ENCODE results near the gene RECQL. TPM values are rescaled to one million over a fixed set of nuclear protein-coding genes. Genes with fewer than 3 reads are reported as not detected.

Gene RECQL, protein sequence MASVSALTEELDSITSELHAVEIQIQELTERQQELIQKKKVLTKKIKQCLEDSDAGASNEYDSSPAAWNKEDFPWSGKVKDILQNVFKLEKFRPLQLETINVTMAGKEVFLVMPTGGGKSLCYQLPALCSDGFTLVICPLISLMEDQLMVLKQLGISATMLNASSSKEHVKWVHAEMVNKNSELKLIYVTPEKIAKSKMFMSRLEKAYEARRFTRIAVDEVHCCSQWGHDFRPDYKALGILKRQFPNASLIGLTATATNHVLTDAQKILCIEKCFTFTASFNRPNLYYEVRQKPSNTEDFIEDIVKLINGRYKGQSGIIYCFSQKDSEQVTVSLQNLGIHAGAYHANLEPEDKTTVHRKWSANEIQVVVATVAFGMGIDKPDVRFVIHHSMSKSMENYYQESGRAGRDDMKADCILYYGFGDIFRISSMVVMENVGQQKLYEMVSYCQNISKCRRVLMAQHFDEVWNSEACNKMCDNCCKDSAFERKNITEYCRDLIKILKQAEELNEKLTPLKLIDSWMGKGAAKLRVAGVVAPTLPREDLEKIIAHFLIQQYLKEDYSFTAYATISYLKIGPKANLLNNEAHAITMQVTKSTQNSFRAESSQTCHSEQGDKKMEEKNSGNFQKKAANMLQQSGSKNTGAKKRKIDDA
- total RNA-seq = 109 and 139 TPM in 2 replicates

DNA sequence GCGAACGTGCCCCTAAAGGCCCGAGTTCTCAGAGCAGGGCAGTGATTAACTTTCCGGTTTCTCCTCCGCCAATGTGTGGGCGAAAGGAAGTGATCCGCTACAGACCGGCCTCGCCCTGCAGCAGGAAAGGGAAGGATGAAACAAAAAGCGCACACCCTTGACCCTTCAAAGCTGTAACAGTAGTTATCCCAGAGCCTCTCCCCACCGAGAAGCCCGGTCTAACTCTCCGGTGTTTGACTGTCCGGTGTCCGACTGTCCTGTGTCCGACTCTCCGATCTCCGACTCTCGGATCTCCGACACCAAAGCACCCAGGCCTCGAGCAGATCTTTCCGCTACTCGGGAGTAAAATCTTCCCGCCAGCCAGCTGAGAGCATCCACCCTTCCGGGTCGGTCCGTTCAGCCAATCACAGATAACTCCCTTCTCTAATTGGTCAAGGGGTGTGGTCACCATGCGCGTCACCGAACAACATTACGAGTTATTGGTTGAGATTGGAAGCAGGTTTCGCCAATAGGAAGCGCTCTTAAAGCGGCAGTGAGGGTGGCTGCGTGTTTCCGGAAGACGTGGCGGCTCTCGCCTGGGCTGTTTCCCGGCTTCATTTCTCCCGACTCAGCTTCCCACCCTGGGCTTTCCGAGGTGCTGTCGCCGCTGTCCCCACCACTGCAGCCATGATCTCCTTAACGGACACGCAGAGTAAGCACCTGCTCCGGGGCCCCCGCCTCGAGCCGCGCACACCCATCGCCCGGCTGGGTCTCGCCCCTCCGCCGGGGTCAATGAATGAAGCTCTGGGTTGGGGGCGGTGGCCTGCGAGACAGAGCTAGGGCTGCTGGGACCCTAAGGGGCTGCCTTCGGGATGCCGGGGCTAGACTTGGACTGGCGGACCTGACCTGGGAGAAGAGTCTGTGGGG is at the start of gene RECQL, which contains the start of gene GOLT1B:
Gene RECQL (minus strand): TSS at position 378 of the 906 bp plus-strand sequence. CDS start 2,065 bp downstream, outside the sequence.
Gene GOLT1B (plus strand): TSS at position 532 of the 906 bp plus-strand sequence. CDS start 135 bp downstream, at position 667.
- DNase-seq (ENCODE audit: low read depth, low spot score) = peak; percentile 96

- DNase-seq (ENCODE audit: low read depth, low spot score) = no peak
Observed at GRCh38 chr12:21547437-21547836, 46.0 kb upstream of the RECQL start.

DNA sequence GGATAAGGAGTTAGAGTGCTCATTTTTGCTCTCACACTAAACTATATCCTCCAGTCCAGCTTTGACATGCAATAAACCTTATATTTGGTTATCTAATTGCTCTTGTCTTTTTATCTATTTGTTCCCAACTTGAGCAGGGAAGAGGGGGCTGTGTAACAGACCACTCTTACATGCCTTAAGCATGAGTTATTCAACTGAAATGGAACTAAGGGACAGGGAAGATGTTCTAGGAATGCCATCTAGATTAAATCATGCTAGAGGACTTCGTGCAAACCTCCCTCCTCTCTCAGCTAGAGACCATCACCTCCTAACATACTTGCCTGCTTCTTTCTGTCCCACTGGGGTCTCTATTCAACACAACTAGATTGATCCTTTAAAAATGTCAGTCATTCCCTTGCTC is 45.3 kb upstream of the RECQL start:
- no peak for DNase-seq (ENCODE audit: low read depth, low spot score)

DNA sequence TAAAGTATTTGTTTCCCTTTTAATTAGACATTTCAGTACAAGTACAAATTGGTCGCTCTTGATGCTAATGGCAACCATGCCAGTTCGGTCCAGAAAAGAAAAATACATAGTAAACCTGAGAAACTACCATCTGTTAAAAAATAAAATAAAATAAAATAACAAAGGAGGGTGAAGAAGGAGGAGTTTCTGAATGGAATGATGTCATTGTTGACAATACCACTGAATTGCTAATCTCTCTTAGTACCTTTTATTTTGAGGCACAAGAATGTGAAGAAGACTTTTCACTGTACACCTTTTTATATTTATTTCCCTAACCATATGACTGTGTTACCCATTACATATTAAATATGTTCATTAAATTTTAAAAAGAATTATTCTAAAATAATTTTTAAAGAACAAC is 44.1 kb upstream of the RECQL start:
- no peak for DNase-seq (ENCODE audit: low read depth, low spot score)

- DNase-seq (ENCODE audit: low read depth, low spot score) = no peak
Observed at GRCh38 chr12:21543151-21543550, 41.7 kb upstream of the RECQL start.

DNA sequence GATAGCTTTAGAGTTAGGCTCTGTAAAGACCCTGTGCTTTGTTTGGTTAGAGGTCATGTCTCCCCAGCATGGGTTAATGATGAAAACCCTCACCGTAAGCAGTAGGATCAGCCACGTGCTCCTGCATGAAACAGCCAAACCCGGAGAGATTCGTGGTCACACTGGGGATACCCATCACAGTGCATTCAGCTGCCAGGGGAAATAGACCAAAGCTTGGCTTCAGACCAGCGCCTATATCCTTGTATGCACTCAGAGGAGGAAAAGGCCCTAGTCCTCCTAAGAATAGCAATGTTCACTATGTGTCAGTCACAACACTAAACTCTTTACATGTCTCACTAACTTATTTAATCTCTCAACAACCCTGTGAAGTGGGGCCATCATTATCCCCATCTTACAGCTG is 41.0 kb upstream of the RECQL start:
- DNase-seq (ENCODE audit: low read depth, low spot score) = no peak

GRCh38 chr12:21541773-21542172 is 40.3 kb upstream of the RECQL start:
- DNase-seq (ENCODE audit: low read depth, low spot score) = no peak

- no peak for DNase-seq (ENCODE audit: low read depth, low spot score)
Observed at GRCh38 chr12:21539797-21540196, 38.4 kb upstream of the RECQL start.

- no peak for DNase-seq (ENCODE audit: low read depth, low spot score)
Observed at GRCh38 chr12:21538061-21538653, 36.7 kb upstream of the RECQL start.

DNA sequence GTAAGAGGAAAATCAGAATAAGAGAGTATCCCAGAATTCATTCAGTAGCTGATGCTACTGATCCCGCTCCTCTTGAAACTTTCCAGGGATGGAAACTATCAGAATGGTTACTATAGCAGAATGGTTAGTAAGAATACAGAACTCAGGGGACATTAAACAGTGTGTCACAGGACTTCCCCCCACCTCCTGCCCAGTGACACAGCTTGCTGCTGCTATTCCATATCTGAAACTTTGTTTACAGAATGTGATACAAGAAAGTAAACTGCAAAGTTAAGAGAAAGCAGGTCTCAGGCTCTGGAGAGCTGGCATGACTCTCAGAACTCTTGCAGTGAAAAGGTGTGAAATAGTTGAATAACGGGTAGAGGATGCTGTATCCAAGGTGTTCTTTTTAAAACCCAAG is 28.0 kb upstream of the RECQL start:
- no peak for DNase-seq (ENCODE audit: low read depth, low spot score)

- DNase-seq (ENCODE audit: low read depth, low spot score) = no peak
Observed at GRCh38 chr12:21528953-21529352, 27.5 kb upstream of the RECQL start.

DNA sequence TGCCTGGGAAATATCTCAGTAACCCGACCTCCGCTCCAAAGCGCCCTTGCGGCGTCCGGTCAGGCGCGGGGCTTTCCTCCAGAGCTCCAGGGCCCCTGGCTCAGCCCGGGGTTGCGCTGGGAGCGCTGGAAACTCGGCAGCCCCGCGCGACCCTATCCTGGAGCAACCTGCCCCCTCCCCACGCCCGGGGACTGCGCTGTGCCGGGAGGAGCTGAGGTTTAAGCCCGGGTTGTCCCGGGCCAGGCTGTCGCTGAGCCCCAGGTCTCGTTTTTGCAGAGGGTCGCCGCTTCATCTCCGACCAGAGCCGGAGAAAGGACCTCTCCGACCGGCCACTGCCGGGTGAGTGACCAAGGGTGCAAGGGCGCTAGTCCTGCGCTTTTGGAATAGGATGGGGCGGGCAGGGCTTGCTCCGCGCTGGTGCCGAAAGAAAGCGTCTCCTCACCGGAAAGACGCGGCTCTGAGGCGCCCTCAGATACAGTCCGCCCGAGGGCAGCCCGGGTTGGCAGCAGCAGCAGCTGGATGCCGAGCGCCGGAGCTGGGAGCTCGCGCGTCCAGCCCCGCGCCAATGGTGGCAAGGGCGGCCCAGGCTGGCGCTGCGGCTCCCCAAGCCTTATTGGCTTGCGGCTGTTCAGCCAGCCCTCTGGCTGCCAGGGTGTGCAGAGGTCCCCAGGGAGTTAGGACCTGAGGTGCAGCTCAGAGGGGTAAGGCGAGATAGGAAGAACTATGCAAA is 26.2 kb upstream of the RECQL start:
- DNase-seq (ENCODE audit: low read depth, low spot score) = no peak

DNA sequence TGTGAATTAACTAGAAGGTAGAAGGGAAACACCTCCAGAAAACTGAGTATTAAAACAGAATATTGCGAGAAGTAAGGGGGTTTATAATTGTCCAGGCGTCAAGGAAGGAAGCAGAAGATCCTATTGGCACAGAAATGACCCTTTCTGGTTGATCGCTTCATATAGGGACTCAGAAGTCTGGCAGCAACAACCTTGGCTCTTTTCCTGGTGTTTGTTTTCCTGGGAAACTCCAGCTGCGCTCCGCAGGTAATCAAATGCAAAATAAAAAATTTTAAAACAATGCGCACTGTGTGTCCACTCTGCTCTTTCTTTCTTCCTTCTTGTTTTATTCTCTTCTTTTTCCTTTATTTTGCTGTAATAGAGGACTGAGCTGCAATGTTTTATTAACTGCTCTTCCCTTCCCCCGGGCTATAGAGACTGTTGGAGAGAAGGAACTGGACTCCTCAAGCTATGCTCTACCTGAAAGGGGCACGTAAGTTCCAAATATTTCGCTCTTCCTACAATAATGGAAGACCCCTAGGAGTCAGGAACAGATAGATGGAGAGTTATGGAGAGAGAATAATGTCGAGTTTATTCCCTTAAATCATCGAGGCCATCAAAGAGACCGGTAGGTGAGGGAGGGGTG is 25.4 kb upstream of the RECQL start:
- DNase-seq (ENCODE audit: low read depth, low spot score) = no peak

- DNase-seq (ENCODE audit: low read depth, low spot score) = no peak
Observed at GRCh38 chr12:21526053-21526452, 24.6 kb upstream of the RECQL start, which contains the start of gene SPX. Gene SPX (plus strand): TSS chr12:21526296. CDS start chr12:21526473, 177 bp downstream.

GRCh38 chr12:21523148-21523547 is 21.7 kb upstream of the RECQL start:
- DNase-seq (ENCODE audit: low read depth, low spot score) = no peak

GRCh38 chr12:21521541-21521940 is 20.1 kb upstream of the RECQL start:
- DNase-seq (ENCODE audit: low read depth, low spot score) = no peak

DNA sequence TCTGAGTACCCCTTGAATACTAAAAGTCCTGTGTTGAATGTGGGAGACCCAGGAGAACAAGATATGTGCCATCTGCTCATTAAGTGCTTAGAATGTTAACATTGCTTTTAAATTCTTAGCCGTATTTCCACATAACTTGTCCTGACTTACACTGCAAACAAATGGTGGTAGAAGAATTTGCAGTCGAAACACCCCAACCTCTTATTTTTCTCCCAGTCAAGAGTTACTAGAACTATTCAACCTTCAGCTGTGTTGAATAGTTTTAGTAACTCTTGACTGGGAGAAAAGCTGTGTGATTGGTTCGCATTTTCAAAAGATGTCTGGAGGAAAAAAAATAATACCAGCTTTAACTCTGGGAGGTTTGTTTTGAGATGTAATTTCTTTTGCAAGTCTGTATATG is 17.0 kb upstream of the RECQL start:
- no peak for DNase-seq (ENCODE audit: low read depth, low spot score)

- DNase-seq (ENCODE audit: low read depth, low spot score) = no peak
Observed at GRCh38 chr12:21516281-21516680, 14.8 kb upstream of the RECQL start.

- DNase-seq (ENCODE audit: low read depth, low spot score) = no peak
Observed at GRCh38 chr12:21509768-21510167, 8.3 kb upstream of the RECQL start.

DNA sequence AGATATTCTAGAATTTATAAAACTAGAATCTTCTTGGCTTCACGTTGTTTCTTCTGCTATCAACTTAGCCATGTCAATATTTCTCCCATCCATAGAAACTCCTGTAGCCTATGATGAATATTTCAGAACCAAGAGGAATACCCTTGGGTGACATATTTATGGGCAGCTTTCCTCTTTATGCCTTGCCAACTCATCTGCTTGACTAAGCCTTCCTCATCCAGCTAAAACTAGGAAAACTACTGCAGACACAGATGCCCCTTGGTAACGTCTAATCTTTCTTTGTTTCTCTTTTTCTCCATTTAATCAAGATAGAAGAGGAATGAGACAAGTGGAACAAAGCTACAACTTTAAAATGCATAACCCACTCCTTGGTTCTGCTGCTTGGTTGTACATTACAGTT is 6.4 kb upstream of the RECQL start:
- DNase-seq (ENCODE audit: low read depth, low spot score) = no peak
